Sigmoid colon (tissue), 7 donors: Measurements from ENCODE around the gene SPATA31C1. TPM values are rescaled to one million over a fixed set of nuclear protein-coding genes. Genes with fewer than 3 reads are reported as not detected.

Source experiments
- DNase-seq: peaks from one replicate; pipeline ENCODE4 v3.0.0-alpha.2; 2019
- H3K27ac ChIP-seq, 4 donors: fragments of 200-600 bp; sonication (generic); one replicate each; pipeline ENCODE4 v1.5.1; 2016 to 2019; ENCODE audit warnings: mild to moderate bottlenecking in 1 of 4
- H3K27me3 ChIP-seq, 3 donors: fragments of 200-600 bp; sonication (generic); one replicate each; pipeline ENCODE4 v1.5.1; 2019; ENCODE audit warnings: mild to moderate bottlenecking in 1 of 3
- H3K36me3 ChIP-seq, 4 donors: fragments of 200-600 bp; sonication (generic); one replicate each; pipeline ENCODE4 v1.5.1; 2016 to 2019
- H3K4me1 ChIP-seq, 4 donors: fragments of 200-600 bp; sonication (generic); one replicate each; pipeline ENCODE4 v1.5.1; 2017 to 2019
- H3K4me3 ChIP-seq, 4 donors: fragments of 200-600 bp; sonication (generic); one replicate each; pipeline ENCODE4 v1.5.1; 2017 to 2019; ENCODE audit warnings: mild to moderate bottlenecking in 2 of 4, moderate library complexity in 1 of 4
- H3K9me3 ChIP-seq, 4 donors: fragments of 200-600 bp in 3 of 4; sonication (generic) in 3 of 4; one replicate each; pipeline versions ENCODE4 v1.5.1 to v1.6.1; 2013 to 2019
- EP300 ChIP-seq, 4 donors: sonication (generic); formaldehyde crosslinking; IDR thresholded peaks; one replicate each; pipeline ENCODE4 v1.6.1; 2017; ENCODE audit warnings: antibody characterized with exemption in 4 of 4
- POLR2A ChIP-seq, 2 donors: fragments of 450-650 bp; IDR thresholded peaks; one replicate each; pipeline ENCODE4 v1.6.1; 2016; ENCODE audit warnings: antibody characterized with exemption in 2 of 2, mild to moderate bottlenecking in 2 of 2, moderate library complexity in 2 of 2
- POLR2AphosphoS5 ChIP-seq, 4 donors: sonication (generic); formaldehyde crosslinking; IDR thresholded peaks; one replicate each; pipeline ENCODE4 v1.6.1; 2017; ENCODE audit warnings: antibody characterized with exemption in 4 of 4
- WGBS, 2 donors: extraction: QIAGEN DNeasy Blood & Tissue Kit; methylation state at CpG; one replicate each; pipeline ENCODE4 v1.1.7; 2013; 5-methylcytosine and 5-hydroxymethylcytosine counted together
- intact Hi-C: fragments of 100-400 bp; cut with DNase I; formaldehyde crosslinking; loops from one replicate; pipeline ENCODE4 v1.15.1; 2023
- polyA plus RNA-seq, 3 donors: library from polyadenylated mRNA; stranded (reverse); fragments of 200-250 nt; gene quantifications; one replicate each; pipeline ENCODE4 v1.2.3, GENCODE V29; 2013
- total RNA-seq, 4 donors: library from RNA; depleted of rRNA; stranded (reverse); fragments of >200 nt; gene quantifications; one replicate each; pipeline ENCODE4 v1.1.0, GENCODE V29; 2016
- TF ChIP-seq, protein P1 (sequence below), 4 experiments: fragments of 450-650 bp in 3 of 4; fragments of 200-600 bp in 1 of 4; IDR thresholded peaks; one replicate each; pipeline ENCODE4 v1.5.1; 2016 to 2019; ENCODE audit warnings: antibody characterized with exemption in 4 of 4, mild to moderate bottlenecking in 3 of 4, moderate library complexity in 2 of 4
- donor health status: healthy with polysubstance abuse.
- donor health status: Bipolar disorder and iron deficiency.
- donor health status: healthy.

SPATA31C1 gene
- total and polyA plus RNA-seq, 7 donors, result not detected

DNA sequence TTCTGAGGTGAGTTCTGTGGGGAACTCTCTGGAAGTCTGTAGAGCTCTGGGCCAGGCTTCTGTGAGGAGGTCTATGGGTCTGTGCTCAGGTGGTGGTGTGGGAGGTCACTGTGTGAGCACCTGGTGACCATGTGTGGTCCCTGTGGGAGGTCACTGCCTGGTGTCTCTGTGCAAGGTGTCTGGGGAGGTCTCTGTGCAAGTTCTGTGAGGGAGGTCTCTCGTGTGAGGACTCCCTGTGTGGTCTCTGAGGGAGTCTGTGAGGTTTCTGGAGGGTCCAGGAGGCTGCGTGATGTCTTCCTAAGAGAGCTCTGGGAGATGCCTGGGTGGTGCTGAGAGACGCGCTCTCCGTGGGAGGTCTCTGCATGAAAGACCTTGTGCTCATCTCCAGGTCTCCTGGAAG, 41.1 kb upstream of the SPATA31C1 start:
- Histone ChIP-seq H3K4me3 (no peak overlapping the region), H3K9me3 (peaks cover 0 to 4% (median 0%) of the 10 kb centered on the region in 4 donors), H3K36me3 (no peaks in the 10 kb centered on the region), H3K4me1 (peaks cover 0 to 57% (median 43%) of the 10 kb centered on the region in 4 donors), H3K27me3 (no peaks in the 10 kb centered on the region), H3K27ac (no peak overlapping the region)
- TF ChIP-seq, protein P1, sequence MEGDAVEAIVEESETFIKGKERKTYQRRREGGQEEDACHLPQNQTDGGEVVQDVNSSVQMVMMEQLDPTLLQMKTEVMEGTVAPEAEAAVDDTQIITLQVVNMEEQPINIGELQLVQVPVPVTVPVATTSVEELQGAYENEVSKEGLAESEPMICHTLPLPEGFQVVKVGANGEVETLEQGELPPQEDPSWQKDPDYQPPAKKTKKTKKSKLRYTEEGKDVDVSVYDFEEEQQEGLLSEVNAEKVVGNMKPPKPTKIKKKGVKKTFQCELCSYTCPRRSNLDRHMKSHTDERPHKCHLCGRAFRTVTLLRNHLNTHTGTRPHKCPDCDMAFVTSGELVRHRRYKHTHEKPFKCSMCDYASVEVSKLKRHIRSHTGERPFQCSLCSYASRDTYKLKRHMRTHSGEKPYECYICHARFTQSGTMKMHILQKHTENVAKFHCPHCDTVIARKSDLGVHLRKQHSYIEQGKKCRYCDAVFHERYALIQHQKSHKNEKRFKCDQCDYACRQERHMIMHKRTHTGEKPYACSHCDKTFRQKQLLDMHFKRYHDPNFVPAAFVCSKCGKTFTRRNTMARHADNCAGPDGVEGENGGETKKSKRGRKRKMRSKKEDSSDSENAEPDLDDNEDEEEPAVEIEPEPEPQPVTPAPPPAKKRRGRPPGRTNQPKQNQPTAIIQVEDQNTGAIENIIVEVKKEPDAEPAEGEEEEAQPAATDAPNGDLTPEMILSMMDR (IDR thresholded peaks at IDR 0.05), result no peak
- no peak for TF ChIP-seq POLR2A (IDR thresholded peaks at IDR 0.05)
- no peak for TF ChIP-seq EP300 (IDR thresholded peaks at IDR 0.05)
- no peak for TF ChIP-seq POLR2AphosphoS5 (IDR thresholded peaks at IDR 0.05)
- DNase-seq, result no peak
- 87 to 95% methylated on average over 5 of the region's 5 CpGs for WGBS, 2 donors
- intact Hi-C loops, result no loop called here

DNA sequence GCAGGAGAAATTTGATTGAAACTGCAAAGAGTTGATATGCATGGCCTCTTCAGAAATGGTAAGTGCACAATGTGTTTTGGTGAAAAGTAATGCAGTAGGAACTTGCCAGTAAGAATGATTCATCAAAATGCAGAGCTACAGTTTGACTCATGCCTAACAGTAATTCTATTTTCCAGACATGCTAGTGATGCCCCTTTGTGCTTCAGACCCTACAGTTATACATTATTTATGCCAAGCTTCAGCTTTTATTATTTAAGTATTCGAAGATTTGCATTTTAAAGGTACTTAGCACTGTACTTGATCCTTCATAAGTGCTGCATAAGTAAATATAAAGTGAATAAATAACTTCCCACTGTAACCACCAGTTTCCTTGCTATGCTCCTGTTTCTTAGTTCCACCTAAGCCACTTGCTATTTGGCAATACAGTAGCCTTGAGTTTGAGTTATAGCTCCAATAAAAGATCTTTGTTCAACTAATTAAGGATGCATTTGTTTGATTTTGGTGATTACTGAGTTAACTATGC, 38.7 kb upstream of the SPATA31C1 start:
- no peaks in the 10 kb centered on the region for H3K27me3 ChIP-seq

DNA sequence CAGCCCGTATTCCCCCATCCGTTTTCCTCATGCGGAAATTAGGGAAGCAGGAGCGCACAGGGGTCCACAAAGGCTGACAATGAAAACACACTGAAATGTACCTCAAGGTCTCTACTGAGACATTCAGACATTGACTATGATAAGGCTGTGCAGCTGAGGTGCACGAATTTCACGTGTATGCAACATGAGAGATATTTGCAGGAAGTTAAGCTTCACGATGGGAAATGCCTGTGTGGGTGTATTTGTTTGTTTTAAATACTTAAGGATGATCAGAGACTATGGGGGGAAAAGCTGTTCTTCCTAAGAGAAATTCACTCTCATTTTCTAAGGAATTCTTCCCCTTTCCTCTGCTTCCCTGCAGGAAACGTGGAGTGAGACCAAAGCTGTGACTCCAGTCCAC, 37.6 kb upstream of the SPATA31C1 start:
- no peak for TF ChIP-seq POLR2AphosphoS5 (IDR thresholded peaks at IDR 0.05)
- TF ChIP-seq EP300 (IDR thresholded peaks at IDR 0.05), result no peak
- TF ChIP-seq POLR2A (IDR thresholded peaks at IDR 0.05), result no peak
- TF ChIP-seq, protein P1 (IDR thresholded peaks at IDR 0.05), result no peak
- Histone ChIP-seq H3K36me3 (no peaks in the 10 kb centered on the region), H3K4me1 (peaks cover 0 to 23% (median 12%) of the 10 kb centered on the region in 4 donors), H3K27ac (no peak overlapping the region), H3K4me3 (no peak overlapping the region), H3K9me3 (peaks cover 0 to 4% (median 0%) of the 10 kb centered on the region in 4 donors), H3K27me3 (no peaks in the 10 kb centered on the region)
- intact Hi-C loops, result loop anchor here (5.0 kb wide), 2 partner anchors 87 to 198 kb away; no protein-coding TSS in a partner anchor
- 65 to 71% methylated on average over 8 of the region's 8 CpGs for WGBS, 2 donors
- DNase-seq, result no peak

More for the DNA sequence above, 38.7 kb upstream of the SPATA31C1 start:
- H3K27ac ChIP-seq, result peak overlapping the region in 3 of 4 donors; percentile 20 to 59 (median 27)
- H3K9me3 ChIP-seq, result peaks cover 0 to 4% (median 0%) of the 10 kb centered on the region in 4 donors
- TF ChIP-seq, protein P1 (IDR thresholded peaks at IDR 0.05), result no peak
- TF ChIP-seq EP300 (IDR thresholded peaks at IDR 0.05) (no peak), POLR2A (IDR thresholded peaks at IDR 0.05) (no peak), POLR2AphosphoS5 (IDR thresholded peaks at IDR 0.05) (no peak)
- no peak overlapping the region for H3K4me3 ChIP-seq
- peaks cover 0 to 33% (median 21%) of the 10 kb centered on the region in 4 donors for H3K4me1 ChIP-seq
- 8 to 72% methylated on average over 1 of the region's 1 CpG for WGBS, 2 donors
- intact Hi-C loops, result no loop called here
- DNase-seq, result no peak
- no peaks in the 10 kb centered on the region for H3K36me3 ChIP-seq

GRCh38 chr9:87880683-87881082, 37.1 kb upstream of the SPATA31C1 start:
- no peak overlapping the region for H3K27ac ChIP-seq
- WGBS, 2 donors, result 86 to 88% methylated on average over 6 of the region's 6 CpGs
- H3K4me1 ChIP-seq, result peaks cover 0 to 17% (median 12%) of the 10 kb centered on the region in 4 donors
- intact Hi-C loops, result loop anchor here (5.0 kb wide), 2 partner anchors 87 to 198 kb away; no protein-coding TSS in a partner anchor
- no peak overlapping the region for H3K4me3 ChIP-seq
- H3K27me3 ChIP-seq, result no peaks in the 10 kb centered on the region
- peaks cover 0 to 4% (median 0%) of the 10 kb centered on the region in 4 donors for H3K9me3 ChIP-seq
- DNase-seq, result no peak
- no peaks in the 10 kb centered on the region for H3K36me3 ChIP-seq
- TF ChIP-seq, protein P1 (IDR thresholded peaks at IDR 0.05), result no peak
- TF ChIP-seq EP300 (IDR thresholded peaks at IDR 0.05) (no peak), POLR2AphosphoS5 (IDR thresholded peaks at IDR 0.05) (no peak)
